Muscle layer of duodenum (tissue), 2 donors: ENCODE data around the gene BSN.

ENCODE experiments used
- H3K27ac ChIP-seq: one replicate; pipeline ENCODE4 v1.7.0; 2013; ENCODE audit warnings: mild to moderate bottlenecking, low read length
- H3K27me3 ChIP-seq: one replicate; pipeline ENCODE4 v1.7.0; 2013; ENCODE audit warnings: low read depth, mild to moderate bottlenecking, control low read depth, low read length
- H3K36me3 ChIP-seq, 2 donors: one replicate each; pipeline ENCODE4 v1.7.0; 2013; ENCODE audit warnings: low read length in 2 of 2, control low read depth in 1 of 2, mild to moderate bottlenecking in 1 of 2; ENCODE audit not compliant: insufficient read depth in 2 of 2, control insufficient read depth in 1 of 2
- H3K4me1 ChIP-seq, 2 donors: one replicate each; pipeline ENCODE4 v1.7.0; 2013; ENCODE audit warnings: low read length in 2 of 2, mild to moderate bottlenecking in 2 of 2, control low read depth in 1 of 2, moderate library complexity in 1 of 2; ENCODE audit not compliant: insufficient read depth in 2 of 2, control insufficient read depth in 1 of 2
- H3K4me3 ChIP-seq, 2 donors: one replicate each; pipeline ENCODE4 v1.7.0; 2013; ENCODE audit warnings: low read length in 2 of 2, low read depth in 1 of 2, mild to moderate bottlenecking in 1 of 2
- H3K9me3 ChIP-seq, 2 donors: one replicate each; pipeline ENCODE4 v1.7.0; 2013; ENCODE audit warnings: low read length in 2 of 2, control low read depth in 1 of 2, mild to moderate bottlenecking in 1 of 2; ENCODE audit not compliant: control insufficient read depth in 1 of 2
- donor health status: healthy.

The BSN gene

DNA sequence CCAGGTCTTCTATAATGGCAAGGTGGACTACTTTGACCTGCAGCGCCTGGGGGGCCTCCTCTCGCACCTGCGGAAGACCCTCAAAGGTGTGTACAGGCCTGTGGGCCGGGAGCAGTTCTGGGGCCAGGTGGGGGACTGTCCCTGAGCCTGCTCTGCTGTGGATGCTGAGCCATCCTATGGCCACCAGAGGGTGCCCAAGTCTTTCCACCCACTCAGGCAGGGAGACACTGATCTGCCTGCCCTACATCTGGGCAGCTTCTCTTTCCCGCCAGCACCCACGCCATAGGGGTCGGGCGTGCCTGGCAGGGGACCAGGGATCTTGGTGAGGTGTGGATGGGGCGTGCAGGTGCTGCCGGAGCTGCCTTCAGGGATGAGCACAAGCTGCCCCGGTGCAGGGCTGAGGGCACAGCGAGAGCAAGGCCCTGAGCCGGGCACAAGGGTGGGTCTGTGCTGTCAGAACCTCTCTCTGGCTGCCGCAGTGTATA, 149.2 kb downstream of the BSN start:
- Histone ChIP-seq H3K36me3 (peaks cover 29 to 70% of the 10 kb centered on the region in 2 donors), H3K4me1 (no peaks in the 10 kb centered on the region), H3K27me3 (no peaks in the 10 kb centered on the region), H3K9me3 (no peaks in the 10 kb centered on the region), H3K27ac (no peak overlapping the region), H3K4me3 (no peak overlapping the region)

DNA sequence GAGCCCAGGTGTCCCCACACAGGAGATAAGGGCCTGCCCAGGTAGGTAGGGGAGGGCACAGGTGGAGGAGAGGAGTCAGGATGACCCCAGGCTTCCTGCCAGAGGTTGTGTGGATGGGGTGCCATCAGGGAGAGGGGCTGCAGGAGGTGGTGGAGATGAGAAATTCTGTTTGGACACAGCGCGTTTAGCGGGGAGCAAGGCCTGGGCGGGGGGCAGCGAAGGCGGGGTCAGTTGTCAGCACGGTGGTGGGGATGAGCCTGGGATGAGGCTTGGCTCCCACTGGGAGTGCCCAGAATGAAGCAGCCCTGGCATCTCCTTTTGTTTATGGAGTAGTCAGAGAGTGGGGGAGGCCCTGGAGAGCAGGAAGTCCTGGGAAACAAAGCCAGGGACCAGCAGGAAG, 149.7 kb downstream of the BSN start:
- H3K36me3 ChIP-seq: peaks cover 29 to 65% of the 10 kb centered on the region in 2 donors
- no peaks in the 10 kb centered on the region for H3K9me3 ChIP-seq

DNA sequence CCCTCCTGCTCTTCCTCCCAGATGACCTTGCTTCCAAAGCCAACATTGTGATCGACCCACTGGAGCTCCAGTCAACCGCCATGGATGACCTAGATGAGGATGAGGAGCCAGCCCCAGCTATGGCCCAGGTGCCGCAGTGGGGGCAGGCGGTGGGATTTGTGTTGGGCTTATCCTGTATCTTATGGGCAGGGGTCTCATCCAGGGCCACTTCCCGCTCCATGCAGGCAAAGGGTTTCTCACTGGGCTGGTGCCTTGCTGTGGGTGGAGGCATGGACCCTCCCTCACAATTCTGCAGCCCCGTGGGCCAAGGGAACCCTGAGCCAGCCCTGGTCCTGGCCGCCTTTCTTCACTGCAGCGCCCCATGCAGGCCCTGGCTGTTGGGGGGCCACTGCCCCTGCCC, 150.4 kb downstream of the BSN start:
- Histone ChIP-seq H3K9me3 (no peaks in the 10 kb centered on the region), H3K4me3 (no peak overlapping the region), H3K4me1 (no peaks in the 10 kb centered on the region), H3K27me3 (no peaks in the 10 kb centered on the region), H3K27ac (no peak overlapping the region), H3K36me3 (peaks cover 29 to 59% of the 10 kb centered on the region in 2 donors)

More for the DNA sequence above, 149.7 kb downstream of the BSN start:
- no peak overlapping the region for H3K27ac ChIP-seq
- no peaks in the 10 kb centered on the region for H3K4me1 ChIP-seq
- H3K27me3 ChIP-seq: no peaks in the 10 kb centered on the region
- H3K4me3 ChIP-seq: no peak overlapping the region

DNA sequence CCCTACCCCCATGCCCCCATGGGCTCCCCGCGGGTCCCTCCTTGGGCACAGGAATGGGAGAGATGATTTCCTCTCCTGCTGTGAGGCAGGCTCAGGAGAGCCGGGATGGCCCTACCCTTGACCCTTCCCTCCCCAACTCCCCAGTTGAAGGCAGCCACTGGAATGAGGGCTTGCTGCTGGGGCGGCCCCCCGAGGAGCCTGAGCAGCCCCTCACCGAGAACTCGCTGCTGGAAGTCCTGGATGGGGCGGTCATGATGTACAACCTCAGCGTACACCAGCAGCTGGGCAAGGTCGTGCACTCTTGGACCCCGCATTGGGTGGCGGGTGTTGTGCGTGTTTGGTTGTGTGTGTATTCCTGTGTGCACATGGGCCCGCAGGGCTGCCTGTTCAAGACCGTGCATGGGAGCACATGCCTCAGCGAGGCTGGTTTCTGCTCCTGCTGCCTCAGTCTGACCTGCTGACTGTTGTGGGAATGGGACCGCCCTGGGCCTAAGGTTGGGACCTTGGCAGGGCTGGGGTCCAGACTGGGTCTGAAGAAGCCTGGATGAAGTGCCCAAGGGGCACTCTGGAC, 151.2 kb downstream of the BSN start:
- no peaks in the 10 kb centered on the region for H3K9me3 ChIP-seq
- H3K4me3 ChIP-seq: no peak overlapping the region
- no peak overlapping the region for H3K27ac ChIP-seq
- no peaks in the 10 kb centered on the region for H3K27me3 ChIP-seq
- H3K36me3 ChIP-seq: peaks cover 22 to 52% of the 10 kb centered on the region in 2 donors
- H3K4me1 ChIP-seq: no peaks in the 10 kb centered on the region

DNA sequence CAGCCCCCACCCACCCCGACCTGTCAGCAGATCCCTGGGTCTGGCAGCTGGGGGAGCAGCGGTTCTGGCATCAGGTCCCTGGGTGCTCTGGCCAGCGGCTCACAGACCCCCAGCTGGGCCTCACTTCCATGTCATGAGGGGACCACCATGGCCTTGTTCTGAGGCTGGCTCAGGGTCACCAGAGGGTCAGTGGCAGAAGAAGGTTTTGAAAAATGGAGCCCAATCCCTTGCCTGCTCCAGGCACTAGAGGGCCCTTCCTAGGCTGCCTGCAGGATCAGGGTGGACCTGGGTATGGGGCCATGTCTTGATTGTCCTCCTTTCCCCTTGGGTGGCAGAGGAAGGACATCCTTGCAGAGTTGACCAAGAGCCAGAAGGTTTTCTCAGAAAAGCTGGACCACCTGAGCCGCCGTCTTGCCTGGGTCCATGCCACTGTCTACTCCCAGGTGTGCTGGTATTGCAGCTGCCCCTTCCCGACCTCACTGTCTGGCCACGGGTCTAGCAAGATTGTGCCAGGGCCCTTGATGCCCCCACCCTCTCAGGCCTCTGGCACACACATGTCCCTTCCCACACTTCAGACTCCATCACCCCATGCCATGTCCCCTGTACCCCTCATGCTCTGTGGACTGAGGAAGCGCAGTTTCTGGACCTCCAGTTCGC, 152.3 kb downstream of the BSN start:
- Histone ChIP-seq H3K9me3 (no peaks in the 10 kb centered on the region), H3K36me3 (peaks cover 13 to 56% of the 10 kb centered on the region in 2 donors), H3K4me3 (no peak overlapping the region), H3K4me1 (no peaks in the 10 kb centered on the region), H3K27ac (no peak overlapping the region), H3K27me3 (no peaks in the 10 kb centered on the region)

DNA sequence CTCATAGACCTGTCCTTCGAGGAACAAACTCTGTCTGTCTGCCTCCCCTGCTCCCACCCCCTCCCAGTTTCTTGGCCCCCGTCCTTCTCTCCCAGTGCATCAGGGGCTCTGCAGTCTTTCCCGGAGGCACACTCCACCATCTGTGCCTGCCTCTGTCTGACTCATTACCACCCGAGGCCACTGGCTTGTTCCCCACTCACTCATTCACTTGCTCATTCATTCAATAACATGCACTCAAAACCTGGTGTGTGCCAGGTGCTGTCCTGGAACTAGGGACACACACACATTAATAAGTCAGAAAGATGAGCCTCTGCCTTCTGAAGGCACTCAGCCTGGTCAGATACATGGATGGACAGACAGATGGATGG, 152.8 kb downstream of the BSN start:
- H3K4me1 ChIP-seq: no peaks in the 10 kb centered on the region
- peaks cover 12 to 53% of the 10 kb centered on the region in 2 donors for H3K36me3 ChIP-seq

DNA sequence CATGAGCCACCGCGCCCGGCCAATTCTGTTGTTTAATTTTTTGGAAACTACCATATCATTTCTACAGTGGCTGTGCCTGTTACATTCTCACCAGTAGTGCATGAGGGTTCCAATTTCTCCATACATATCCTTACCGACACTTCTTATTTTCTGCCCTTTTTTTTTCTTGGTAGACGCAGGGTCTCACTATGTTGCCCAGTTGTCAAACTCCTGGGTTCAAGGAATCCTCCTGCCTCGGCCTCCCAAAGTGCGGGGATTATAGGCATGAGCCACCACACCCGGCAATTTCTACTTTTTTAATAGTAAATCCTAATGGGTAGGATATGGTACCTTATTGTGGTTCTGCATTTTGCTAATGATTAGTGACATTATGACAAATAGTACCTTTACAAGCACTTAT, 155.6 kb downstream of the BSN start:
- H3K27me3 ChIP-seq: no peaks in the 10 kb centered on the region
- H3K4me3 ChIP-seq: no peak overlapping the region
- no peaks in the 10 kb centered on the region for H3K9me3 ChIP-seq
- H3K27ac ChIP-seq: no peak overlapping the region
- no peaks in the 10 kb centered on the region for H3K4me1 ChIP-seq
- peaks cover 5 to 50% of the 10 kb centered on the region in 2 donors for H3K36me3 ChIP-seq

More for the DNA sequence above, 152.8 kb downstream of the BSN start:
- Histone ChIP-seq H3K27ac (no peak overlapping the region), H3K9me3 (no peaks in the 10 kb centered on the region), H3K4me3 (no peak overlapping the region), H3K27me3 (no peaks in the 10 kb centered on the region)

DNA sequence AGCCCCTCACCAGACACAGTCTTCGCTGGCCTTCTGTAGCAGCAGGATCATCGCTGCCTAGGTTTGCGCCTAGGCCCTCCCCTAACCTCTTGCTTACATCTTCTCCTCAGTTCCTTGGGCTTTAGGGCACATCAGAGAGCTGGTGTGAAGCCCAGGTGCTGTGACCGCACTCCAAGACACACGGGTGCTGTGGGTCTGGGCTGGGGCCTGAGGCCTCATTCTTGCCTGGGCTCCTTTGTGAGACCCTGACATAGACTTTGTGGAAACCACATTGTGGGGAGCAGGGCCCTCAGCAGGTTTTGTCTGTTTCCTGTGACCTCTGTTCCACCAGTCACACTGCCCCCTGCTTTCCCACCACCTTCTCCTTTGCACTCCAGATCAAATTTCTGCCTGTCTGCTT, 157.2 kb downstream of the BSN start:
- no peak overlapping the region for H3K27ac ChIP-seq
- no peaks in the 10 kb centered on the region for H3K4me1 ChIP-seq
- peaks cover 0 to 49% of the 10 kb centered on the region in 2 donors for H3K36me3 ChIP-seq
- H3K9me3 ChIP-seq: no peaks in the 10 kb centered on the region
- H3K27me3 ChIP-seq: no peaks in the 10 kb centered on the region
- no peak overlapping the region for H3K4me3 ChIP-seq

DNA sequence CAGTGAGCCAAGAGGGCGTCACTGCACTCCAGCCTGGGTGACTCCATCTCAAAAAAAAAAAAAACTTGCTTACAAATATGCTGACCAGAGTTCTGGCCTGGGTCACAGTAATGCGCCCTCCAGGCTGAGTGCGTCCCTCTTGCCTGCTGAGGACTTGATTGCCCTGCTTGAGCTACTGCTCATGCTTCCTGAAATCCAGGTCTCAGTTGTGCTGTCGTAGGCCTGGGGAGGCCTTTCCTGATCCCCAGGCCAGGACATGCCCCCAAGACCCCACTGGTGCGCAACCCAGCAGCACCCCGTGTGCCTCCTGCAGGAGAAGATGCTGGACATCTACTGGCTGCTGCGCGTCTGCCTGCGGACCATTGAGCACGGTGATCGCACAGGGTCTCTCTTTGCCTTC, 157.9 kb downstream of the BSN start:
- Histone ChIP-seq H3K27me3 (no peaks in the 10 kb centered on the region), H3K36me3 (peaks cover 0 to 46% of the 10 kb centered on the region in 2 donors), H3K4me3 (no peak overlapping the region), H3K4me1 (no peaks in the 10 kb centered on the region), H3K27ac (no peak overlapping the region), H3K9me3 (no peaks in the 10 kb centered on the region)

DNA sequence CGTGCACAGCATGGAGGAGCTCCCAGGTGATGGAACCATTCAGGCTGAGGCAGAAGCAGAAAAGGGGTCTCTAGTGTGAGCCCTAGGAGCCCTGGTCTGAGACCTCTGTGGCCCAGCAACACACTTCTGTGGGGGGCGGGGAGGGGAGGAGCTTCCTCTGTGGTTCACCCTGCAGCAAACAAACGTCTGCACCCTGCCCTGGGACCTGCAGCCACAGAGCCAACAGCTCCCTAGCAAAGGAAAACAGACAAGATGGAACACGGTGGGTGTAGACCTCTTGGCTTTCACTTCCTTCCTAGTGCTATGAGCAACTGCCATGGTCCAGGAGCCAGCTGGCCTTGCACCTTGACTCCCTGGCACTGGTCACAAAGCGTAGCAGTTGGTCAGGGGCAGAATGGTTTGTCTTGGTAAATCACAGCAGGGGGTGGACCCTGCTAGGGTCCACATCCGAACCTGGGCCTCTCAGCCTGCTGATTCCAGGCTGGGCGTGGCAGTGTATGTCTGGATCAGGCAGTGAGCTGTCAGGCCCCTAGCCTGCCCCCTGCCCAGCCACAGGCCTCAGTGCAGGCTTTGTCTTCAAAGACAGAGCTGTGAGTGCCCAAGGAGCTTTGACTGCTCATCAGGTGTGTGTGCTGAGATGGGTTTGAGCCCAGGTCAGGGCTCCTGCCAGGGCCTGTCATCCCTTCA, 158.5 kb downstream of the BSN start:
- Histone ChIP-seq H3K4me1 (no peaks in the 10 kb centered on the region), H3K36me3 (peaks cover 0 to 45% of the 10 kb centered on the region in 2 donors), H3K27ac (no peak overlapping the region)

DNA sequence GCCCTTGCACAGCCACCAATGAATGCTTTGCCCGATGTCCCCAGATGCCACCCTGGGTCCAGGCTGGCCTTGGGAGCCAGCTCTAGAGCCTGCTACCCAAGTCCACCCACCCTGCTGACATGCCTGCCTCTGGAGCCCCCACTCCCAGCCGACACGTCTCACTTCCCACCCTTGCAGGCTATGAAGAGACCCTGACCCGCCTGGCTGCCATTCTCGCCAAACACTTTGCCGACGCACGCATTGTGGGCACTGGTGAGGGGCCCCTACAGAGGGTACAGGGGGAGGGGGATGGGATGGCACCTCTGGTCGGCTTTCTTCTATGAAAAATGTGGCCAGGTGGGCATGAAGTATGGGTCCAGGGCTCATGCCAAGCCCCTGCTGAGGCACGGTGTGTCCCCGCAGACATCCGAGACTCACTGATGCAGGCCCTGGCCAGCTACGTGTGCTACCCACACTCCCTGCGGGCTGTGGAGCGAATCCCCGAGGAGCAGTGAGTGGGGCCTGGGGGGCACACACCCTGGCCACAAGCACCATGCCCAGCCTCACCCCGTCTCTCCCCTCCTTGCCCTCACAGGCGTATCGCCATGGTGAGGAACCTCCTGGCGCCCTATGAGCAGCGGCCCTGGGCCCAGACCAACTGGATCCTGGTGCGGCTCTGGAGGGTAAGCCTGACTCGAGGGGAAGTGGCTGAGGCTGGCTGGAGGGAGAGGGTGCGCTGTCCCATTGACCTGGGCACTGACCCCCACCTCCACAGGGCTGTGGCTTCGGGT, 159.2 kb downstream of the BSN start:
- no peaks in the 10 kb centered on the region for H3K27me3 ChIP-seq
- H3K9me3 ChIP-seq: no peaks in the 10 kb centered on the region
- H3K36me3 ChIP-seq: peaks cover 0 to 45% of the 10 kb centered on the region in 2 donors
- H3K4me3 ChIP-seq: no peak overlapping the region
- no peak overlapping the region for H3K27ac ChIP-seq
- peaks cover 0 to 2% of the 10 kb centered on the region in 2 donors for H3K4me1 ChIP-seq

More for the DNA sequence above, 158.5 kb downstream of the BSN start:
- Histone ChIP-seq H3K9me3 (no peaks in the 10 kb centered on the region), H3K27me3 (no peaks in the 10 kb centered on the region), H3K4me3 (no peak overlapping the region)
